ENCODE data around the gene EIF4E2. TPM values are rescaled to one million over a fixed set of nuclear protein-coding genes. Genes with fewer than 3 reads are reported as not detected.

EIF4E2 gene
- total and polyA plus RNA-seq, 2 of the 4 experiments (the other 2 are of a cell fraction), result 52.1 to 105 TPM

GRCh38 chr2:232562515-232563151 lies 12.1 kb downstream of the EIF4E2 start:
- H3K9ac ChIP-seq (ENCODE audit: low read depth, low read length), result no peak overlapping the region
- BruUV-seq (replicated peaks), result no TSS peak

More at GRCh38 chr2:232562515-232563151, 12.1 kb downstream of the EIF4E2 start:
- Histone ChIP-seq H3K4me3 (ENCODE audit: insufficient read depth, low read depth, low read length) (no peak overlapping the region), H4K5ac (ENCODE audit: low read depth, low read length) (no peak overlapping the region), H2BK20ac (ENCODE audit: low read depth, low read length) (no peak overlapping the region), H3K79me1 (ENCODE audit: low read depth in 1 of 2, low read length in 2 of 2) (peaks cover 17 to 31% of the 10 kb centered on the region in 2 experiments), H3K36me3 (ENCODE audit: control insufficient read depth, insufficient read depth, low read length) (peaks cover 50% of the 10 kb centered on the region), H2AK9ac (replicated peaks; ENCODE audit: low read depth, low read length, poor library complexity) (no peak overlapping the region), H3K56ac (ENCODE audit: extremely low read depth, insufficient read depth, low read length) (no peak overlapping the region), H3K27ac (ENCODE audit: insufficient read depth, low read length) (no peak overlapping the region), H2BK5ac (ENCODE audit: low read depth, low read length, poor library complexity, severe bottlenecking) (no peak overlapping the region), H2AFZ (replicated peaks; ENCODE audit: low read length, poor library complexity) (no peak overlapping the region), H2BK120ac (ENCODE audit: low read depth, low read length) (no peak overlapping the region), H2BK15ac (ENCODE audit: low read depth, low read length) (no peak overlapping the region), H3K4me2 (ENCODE audit: low read depth, low read length) (no peak overlapping the region), H3K9me1 (ENCODE audit: insufficient read depth, low read length) (no peaks in the 10 kb centered on the region; the same call in 1 of the 2 replicates), H4K20me1 (ENCODE audit: insufficient read depth, low read length) (peaks cover 10% of the 10 kb centered on the region; the same call in 1 of the 2 replicates), H2AK5ac (ENCODE audit: low read depth, low read length) (no peak overlapping the region), H3K9me3 (ENCODE audit: control insufficient read depth, insufficient read depth, low read length) (no peaks in the 10 kb centered on the region), H3K4me1 (ENCODE audit: control insufficient read depth, insufficient read depth, low read length) (no peaks in the 10 kb centered on the region), H3K23ac (ENCODE audit: low read depth, low read length) (no peak overlapping the region), H4K91ac (ENCODE audit: insufficient read depth, low read depth, low read length) (no peak overlapping the region), H3K4ac (ENCODE audit: low read depth, low read length) (no peak overlapping the region), H3K18ac (ENCODE audit: low read depth, low read length) (no peak overlapping the region), H4K8ac (ENCODE audit: low read depth in 2 of 2, low read length in 2 of 2) (no peak overlapping the region), H3K27me3 (ENCODE audit: control insufficient read depth, insufficient read depth, low read length) (no peaks in the 10 kb centered on the region), H3K14ac (replicated peaks; ENCODE audit: low read depth, low read length) (no peak overlapping the region)
- in situ Hi-C loops (cut with MboI; ENCODE audit: low sequenced_read_pairs), result no loop called here
- CTCF ChIA-PET, result no interaction called here
- ATAC-seq (ENCODE audit: low read depth), result no peak
- no peak for DNase-seq
- WGBS, 2 experiments (ENCODE audit: extremely low coverage in 2 of 2, insufficient read length in 1 of 2), result 100% methylated on average over 1 of the region's 8 CpGs; no CpG with 5 or more reads in 1 of the 2 experiments
- TF ChIP-seq ELK1 (IDR thresholded peaks at IDR 0.05; ENCODE audit: borderline replicate concordance, low read depth, low read length), result no peak
- TF ChIP-seq NFE2L2 (IDR thresholded peaks at IDR 0.05; ENCODE audit: low read depth, low read length), result no peak
- no peak for TF ChIP-seq USF2 (IDR thresholded peaks at IDR 0.05; ENCODE audit: low read depth, low read length)
- no peak for TF ChIP-seq CTCF (conservative IDR thresholded peaks at IDR 0.05; ENCODE audit: low read depth, low read length)
- TF ChIP-seq RFX5 (IDR thresholded peaks at IDR 0.05; ENCODE audit: low read depth, low read length), result no peak
- TF ChIP-seq MAFK (IDR thresholded peaks at IDR 0.05; ENCODE audit: low read depth, low read length), result no peak
- TF ChIP-seq CHD1 (IDR thresholded peaks at IDR 0.05; ENCODE audit: low read depth, low read length), result no peak
- no peak for TF ChIP-seq BHLHE40 (IDR thresholded peaks at IDR 0.05; ENCODE audit: low read depth, low read length)
- TF ChIP-seq SMC3 (IDR thresholded peaks at IDR 0.05; ENCODE audit: low read depth, low read length), result no peak
- intact Hi-C loops (cut with micrococcal nuclease), result no loop called here
- dilution Hi-C loops (cut with HindIII; ENCODE audit: low sequenced_read_pairs, unreplicated experiment), result no loop called here
- POLR2A ChIA-PET (ENCODE audit: unreplicated experiment), result no interaction called here

All from IMR-90 (cell line).